ENCODE data around the gene XPO4.

Gene XPO4

DNA sequence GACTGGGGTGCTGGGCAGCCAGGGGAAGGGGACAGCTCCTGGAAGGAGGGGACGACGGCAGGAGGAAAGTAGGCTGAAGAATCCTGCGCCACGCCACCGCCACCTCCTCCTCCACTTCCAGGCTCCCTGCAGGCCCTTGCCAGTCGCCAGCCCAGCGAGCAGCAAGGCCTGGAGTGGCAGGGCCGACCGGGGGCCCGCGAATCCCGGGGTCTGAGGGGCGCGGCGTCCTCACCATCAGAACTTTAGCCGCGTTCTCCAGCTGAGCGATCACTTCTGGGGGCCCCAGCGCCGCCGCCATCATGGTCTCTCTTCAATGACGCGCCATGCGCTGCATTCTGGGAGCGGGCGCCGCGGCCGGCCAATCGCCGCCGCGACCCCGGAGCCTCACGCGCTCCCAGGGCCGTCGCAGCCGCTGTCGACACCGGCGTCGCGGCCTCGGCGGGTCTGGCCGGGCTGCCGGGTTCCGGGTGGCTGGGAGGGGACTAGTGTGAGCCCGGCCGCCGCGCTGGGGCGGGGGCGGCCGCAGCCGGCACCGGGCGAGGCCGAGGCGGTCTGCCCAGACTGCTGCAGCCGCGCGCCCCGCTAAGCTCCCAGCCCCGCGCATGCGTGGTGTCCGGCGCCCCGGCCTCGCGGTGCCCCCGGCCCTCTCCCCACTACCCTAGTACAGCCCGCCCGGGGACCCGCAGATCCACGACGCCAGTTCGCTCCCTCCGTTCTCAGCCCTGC is at the start of gene XPO4:
TSS of gene XPO4 (minus strand) at position 309 of the 726 bp plus-strand sequence. CDS start at position 301, 8 bp downstream.
- in situ Hi-C loops (cut with MboI; ENCODE audit: low sequenced_read_pairs) = loop anchor here (25.0 kb wide), 1 partner anchor 715 kb away; the partner anchor contains the start of gene GJB2

DNA sequence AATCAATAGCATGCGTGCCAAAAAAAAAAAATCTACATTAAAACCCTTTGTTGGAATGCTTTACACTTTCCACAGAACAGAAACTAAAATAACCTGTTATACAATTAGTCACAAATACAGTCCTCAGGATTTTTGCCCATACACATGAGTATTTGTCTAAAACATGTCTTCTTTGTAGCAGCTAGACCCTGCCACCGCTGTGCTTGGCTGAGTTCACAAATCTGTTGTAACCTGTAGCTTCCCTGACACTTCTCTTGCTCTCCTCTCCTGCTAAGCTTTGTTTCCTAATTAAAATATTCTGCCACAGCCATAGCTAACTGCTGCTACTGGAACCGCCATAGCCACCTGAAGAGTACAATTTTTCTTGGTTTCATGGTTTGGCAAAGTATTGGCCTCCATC is 45.5 kb upstream of the XPO4 start:
- in situ Hi-C loops (cut with MboI; ENCODE audit: low sequenced_read_pairs) = loop anchor here (25.0 kb wide), 1 partner anchor 339 kb away; no protein-coding TSS in a partner anchor

DNA sequence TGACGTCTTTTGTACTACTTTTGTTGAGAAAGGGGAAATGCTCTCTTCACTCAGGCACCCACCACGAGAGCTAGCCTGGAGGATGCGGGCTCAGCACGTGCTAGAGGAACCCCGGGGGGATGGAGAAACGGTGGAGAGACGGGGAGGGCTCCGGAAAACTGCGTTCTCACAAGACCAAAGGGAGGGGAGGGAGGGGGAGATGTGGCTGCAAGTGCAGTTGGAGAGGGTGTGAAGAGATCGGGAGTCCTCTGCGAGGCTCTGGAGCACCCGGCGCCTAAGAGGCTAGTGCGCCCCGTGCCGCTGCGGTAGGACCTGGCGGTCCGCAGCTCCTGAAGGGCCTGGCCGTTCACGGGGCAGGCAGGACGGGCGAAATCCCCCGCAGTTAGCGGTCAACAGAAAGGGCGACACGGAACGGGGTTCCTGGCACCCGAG is 43.4 kb upstream of the XPO4 start:
- in situ Hi-C loops (cut with MboI; ENCODE audit: low sequenced_read_pairs) = loop anchor here (25.0 kb wide), 1 partner anchor 341 kb away; no protein-coding TSS in a partner anchor

DNA sequence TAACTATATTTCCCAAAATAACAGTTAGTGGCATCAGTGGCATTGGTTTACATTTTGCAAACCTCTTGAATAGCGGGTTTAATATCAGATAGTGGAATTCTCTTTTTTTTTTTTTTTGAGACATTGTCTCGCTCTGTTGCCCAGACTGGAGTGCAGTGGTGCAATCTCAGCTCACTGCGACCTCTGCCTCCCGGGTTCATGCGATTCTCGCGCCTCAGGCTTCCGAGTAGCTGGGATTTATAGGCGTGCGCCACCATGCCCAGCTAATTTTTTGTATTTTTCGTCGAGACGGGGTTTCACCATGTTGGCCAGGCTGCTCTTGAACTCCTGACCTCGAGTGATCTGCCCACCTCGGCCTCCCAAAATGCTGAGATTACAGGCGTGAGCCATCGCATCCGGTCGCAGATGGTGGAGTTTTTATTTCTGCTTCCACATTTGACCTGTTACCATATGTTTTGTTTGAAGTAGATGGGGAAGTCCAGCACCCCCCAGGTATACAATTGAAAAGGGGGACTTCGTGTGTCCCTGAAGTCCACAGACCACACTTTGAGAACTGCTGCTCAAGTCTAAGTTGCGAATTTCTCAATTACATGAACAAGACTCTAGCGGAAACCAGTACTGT is 40.5 kb upstream of the XPO4 start:
- in situ Hi-C loops (cut with MboI; ENCODE audit: low sequenced_read_pairs) = loop anchor here (25.0 kb wide), 1 partner anchor 344 kb away; no protein-coding TSS in a partner anchor

DNA sequence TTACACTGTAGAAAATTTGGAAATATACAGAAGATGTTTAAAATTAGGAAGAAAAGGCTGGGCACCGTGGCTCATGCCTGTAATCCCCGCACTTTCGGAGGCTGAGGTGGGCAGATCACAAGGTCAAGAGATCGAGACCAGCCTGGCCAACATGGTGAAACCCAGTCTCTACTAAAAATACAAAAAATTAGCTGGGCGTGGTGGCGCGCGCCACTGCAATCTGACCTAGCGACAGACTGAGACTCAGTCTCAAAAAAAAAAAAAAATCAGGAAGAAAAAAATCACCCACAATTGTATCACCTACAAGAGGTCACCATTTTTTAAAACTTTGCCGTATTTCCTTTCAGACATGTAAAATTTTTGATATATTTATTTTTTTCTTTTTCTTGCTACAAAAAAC is 38.0 kb upstream of the XPO4 start:
- in situ Hi-C loops (cut with MboI; ENCODE audit: low sequenced_read_pairs) = loop anchor here (25.0 kb wide), 1 partner anchor 347 kb away; no protein-coding TSS in a partner anchor

DNA sequence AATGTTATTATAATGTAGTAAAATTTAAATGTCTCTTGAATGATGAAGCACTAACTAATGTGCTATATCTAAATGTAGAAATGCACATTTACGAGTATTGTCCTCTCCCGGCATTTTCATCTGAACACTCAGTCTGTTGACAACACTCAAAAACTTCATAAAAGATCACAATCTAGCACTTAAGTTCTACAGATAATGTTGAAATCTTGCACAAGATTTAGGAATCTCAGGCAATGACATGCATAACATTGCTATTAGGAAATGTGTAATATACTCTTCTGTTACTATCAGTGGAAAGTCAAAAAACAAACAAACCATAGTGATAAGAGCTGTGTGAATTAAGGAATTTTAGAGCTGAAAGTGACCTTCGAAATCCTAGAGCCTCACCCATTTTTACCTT is 37.5 kb upstream of the XPO4 start:
- in situ Hi-C loops (cut with MboI; ENCODE audit: low sequenced_read_pairs) = loop anchor here (25.0 kb wide), 1 partner anchor 347 kb away; no protein-coding TSS in a partner anchor

DNA sequence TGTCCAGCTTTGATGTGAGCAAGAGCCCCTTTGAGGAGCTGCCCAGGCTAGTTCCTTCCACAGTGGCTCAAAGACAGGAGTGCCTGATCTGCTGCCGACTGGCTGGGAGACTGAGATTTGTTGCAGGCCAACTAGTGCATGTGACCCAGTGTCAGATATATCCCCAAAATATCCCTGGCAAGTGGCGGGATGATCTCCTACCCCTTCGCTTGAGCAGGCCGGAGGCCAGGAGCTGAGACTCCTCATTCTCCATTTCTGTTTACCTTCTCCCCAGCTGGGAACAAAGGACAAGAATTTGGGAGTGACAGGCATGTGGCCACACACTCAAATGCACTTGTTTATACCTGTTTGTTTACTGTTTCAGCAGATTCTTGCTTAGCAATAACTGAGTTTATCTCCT is 37.1 kb upstream of the XPO4 start:
- in situ Hi-C loops (cut with MboI; ENCODE audit: low sequenced_read_pairs) = loop anchor here (10.0 to 25.0 kb wide), 2 partner anchors 348 to 535 kb away; no protein-coding TSS in a partner anchor

DNA sequence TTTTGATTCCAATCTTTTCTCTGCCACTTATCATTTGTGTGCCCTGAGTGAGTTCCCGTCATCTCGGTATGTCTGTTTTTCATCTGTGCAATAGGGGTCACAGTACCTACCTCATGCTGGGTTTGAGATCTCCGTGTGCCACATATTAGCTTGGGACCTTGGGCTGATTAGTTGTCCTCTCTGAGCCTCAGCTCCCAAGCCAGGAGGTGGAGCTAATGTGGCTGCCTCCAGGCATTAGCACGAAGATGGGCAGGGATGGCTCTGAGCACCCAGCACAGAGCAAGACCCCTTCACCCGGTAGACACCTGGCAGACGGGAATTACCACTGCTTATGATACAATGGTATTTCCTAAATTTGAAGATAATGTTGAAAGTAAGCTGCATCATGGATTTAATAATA is 35.8 kb upstream of the XPO4 start:
- in situ Hi-C loops (cut with MboI; ENCODE audit: low sequenced_read_pairs) = loop anchor here (10.0 to 25.0 kb wide), 2 partner anchors 349 to 536 kb away; no protein-coding TSS in a partner anchor

DNA sequence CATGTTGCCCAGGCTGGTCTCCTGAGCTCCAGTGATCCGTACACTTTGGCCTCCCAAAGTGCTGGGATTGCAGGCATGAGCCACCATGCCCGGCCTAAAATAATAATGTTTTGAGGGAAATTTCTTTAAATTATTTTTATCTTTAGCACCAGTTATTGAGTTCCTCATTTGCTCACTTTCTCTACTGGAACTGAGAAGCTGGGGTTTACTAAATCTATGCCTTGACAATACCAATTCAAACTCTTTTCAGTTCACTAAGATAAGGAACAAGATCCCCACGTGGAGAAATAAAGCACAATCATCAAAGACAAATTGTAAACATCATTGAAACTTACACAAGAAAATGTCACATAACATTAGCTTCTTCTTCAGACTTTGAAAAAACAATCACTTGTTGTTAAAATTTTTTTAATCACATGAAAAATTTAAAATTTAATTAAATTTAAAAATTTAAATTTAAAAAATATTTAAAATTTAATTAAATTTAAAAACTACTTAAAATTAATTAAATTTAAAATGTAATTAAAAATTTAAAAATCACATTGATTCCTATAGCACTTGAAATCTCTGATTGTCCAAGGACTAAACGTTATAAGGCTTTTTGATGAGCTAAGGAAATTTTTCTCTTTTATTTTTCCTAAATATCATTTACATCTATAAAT is 25.2 kb upstream of the XPO4 start:
- in situ Hi-C loops (cut with MboI; ENCODE audit: low sequenced_read_pairs) = loop anchor here (5.0 to 25.0 kb wide), 3 partner anchors 213 to 425 kb away; no protein-coding TSS in a partner anchor

DNA sequence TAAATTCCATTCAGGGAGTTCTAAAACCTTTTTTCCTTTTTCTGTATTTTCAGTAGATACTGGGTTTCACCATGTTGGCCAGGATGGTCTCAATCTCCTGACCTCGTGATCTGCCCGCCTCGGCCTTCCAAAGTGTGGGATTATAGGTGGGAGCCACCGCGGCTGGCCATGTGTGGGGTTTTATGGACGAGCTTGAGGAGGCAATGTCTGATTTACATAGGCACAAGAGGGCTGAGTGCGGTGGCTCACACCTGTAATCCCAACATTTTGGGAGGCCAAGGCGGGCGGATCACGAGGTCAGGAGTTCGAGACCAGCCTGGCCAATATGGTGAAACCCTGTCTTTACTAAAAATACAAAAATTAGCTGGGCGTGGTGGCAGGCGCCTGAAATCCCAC is 22.8 kb upstream of the XPO4 start:
- in situ Hi-C loops (cut with MboI; ENCODE audit: low sequenced_read_pairs) = loop anchor here (5.0 to 25.0 kb wide), 3 partner anchors 211 to 423 kb away; no protein-coding TSS in a partner anchor

DNA sequence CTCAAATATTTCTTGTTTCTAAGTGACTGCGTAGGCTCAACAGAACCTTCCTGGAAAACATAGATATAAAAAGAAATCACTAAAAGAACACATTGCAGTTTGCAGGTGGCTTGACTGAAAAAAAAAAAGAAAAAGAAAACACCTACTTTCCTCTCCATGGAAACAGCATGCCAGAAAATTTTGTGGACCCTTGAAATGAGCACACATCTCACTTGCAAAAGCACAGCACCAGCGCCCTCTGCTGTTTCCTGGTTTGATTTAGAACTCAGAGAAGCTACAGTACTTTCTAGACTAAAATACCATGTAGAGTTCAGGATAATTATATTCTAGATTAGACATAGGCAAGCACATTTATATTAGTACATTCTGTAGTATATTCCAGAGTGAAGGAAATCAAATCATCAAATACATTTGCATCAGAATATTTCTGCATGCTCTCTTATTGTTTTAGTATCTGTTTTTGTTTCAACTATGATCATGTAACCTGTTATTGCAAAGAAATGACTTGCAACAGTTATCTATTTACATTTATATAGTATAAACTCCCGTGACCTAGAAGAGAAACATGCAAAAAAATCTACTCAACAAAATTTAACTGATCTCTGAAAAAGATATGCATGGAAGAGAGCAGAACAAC is 22.3 kb upstream of the XPO4 start:
- in situ Hi-C loops (cut with MboI; ENCODE audit: low sequenced_read_pairs) = loop anchor here (5.0 to 25.0 kb wide), 4 partner anchors 210 to 738 kb away; partner anchors contain the start of gene GJB2

DNA sequence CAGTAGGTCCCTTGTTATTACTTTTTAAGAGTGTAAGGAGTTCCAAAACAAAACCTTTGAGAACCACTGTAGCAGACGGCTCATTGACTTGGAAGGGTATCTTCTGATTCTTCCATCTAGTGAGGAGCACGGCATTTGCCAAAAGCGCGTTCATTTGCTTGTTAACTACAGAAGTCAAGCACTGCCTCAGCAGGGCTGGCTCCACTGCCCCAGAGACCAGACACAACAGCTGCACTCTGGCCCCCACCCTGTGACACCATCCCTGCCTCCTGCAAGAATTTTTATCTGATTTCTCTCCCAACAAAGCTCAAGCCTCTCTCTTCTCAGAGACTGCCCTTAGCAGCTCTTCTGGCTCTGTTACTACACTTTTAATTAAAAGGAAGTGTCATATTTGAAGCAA is 20.7 kb upstream of the XPO4 start:
- in situ Hi-C loops (cut with MboI; ENCODE audit: low sequenced_read_pairs) = loop anchor here (10.0 to 25.0 kb wide), 2 partner anchors 208 to 736 kb away; partner anchors contain the start of gene GJB2

DNA sequence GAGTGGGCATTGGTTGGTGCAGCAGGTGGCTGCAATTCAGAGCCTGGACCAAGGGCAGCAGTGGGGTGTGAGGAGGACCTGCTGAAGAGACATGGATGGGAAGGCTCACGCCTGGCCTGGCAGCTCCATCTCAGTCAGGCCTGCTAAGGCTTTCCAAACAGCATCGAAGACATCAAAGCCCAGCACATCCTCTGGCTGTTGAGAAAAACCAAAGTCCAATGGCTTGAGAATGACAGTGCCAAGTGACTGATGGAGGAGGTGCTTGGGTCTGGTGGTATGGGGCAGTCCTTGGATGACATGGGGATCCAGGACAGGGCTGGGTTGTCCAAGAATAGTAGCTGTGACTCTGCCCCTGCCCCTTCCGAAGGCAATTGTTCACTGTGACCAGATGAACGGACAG is 19.0 kb upstream of the XPO4 start:
- in situ Hi-C loops (cut with MboI; ENCODE audit: low sequenced_read_pairs) = loop anchor here (10.0 to 25.0 kb wide), 2 partner anchors 207 to 734 kb away; partner anchors contain the start of gene GJB2

DNA sequence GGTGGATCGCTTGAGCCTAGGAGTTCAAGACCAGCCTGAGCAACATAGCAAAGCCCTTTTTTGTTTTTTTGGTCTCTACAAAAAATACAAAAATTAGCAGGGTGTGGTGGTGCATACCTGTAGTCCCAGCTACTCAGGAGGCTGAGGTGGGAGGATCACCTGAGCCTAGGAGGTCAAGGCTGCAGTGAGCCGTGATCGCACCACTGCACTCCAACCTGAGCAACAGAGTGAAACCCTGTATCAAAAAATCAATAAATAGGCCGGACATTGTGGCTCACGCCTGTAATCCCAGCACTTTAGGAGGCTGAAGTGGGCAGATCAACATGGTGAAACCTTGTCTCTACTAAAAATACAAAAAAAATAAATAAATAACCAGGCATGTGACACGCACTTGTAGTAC is 13.1 kb upstream of the XPO4 start:
- in situ Hi-C loops (cut with MboI; ENCODE audit: low sequenced_read_pairs) = loop anchor here (25.0 kb wide), 1 partner anchor 728 kb away; the partner anchor contains the start of gene GJB2

DNA sequence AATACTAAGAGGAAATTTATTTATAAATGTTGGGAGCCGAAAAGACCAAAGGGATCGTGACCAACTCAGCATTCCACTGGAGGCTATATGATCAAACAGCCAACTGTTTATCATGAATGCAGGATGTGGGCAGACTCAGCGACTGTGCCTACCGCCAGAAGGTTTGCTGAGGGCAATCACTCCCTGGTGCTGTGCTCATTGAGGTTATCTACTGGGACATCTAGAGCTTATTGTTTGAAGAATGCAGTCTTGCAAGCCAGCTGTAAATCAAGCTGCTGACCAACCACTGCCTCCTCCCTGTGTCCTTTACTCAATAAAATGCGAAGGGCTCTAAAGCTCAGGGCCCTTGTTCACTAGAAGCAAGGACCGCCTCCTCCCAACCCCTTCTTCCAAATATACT is 8.5 kb upstream of the XPO4 start:
- in situ Hi-C loops (cut with MboI; ENCODE audit: low sequenced_read_pairs) = loop anchor here (25.0 kb wide), 1 partner anchor 724 kb away; the partner anchor contains the start of gene GJB2

DNA sequence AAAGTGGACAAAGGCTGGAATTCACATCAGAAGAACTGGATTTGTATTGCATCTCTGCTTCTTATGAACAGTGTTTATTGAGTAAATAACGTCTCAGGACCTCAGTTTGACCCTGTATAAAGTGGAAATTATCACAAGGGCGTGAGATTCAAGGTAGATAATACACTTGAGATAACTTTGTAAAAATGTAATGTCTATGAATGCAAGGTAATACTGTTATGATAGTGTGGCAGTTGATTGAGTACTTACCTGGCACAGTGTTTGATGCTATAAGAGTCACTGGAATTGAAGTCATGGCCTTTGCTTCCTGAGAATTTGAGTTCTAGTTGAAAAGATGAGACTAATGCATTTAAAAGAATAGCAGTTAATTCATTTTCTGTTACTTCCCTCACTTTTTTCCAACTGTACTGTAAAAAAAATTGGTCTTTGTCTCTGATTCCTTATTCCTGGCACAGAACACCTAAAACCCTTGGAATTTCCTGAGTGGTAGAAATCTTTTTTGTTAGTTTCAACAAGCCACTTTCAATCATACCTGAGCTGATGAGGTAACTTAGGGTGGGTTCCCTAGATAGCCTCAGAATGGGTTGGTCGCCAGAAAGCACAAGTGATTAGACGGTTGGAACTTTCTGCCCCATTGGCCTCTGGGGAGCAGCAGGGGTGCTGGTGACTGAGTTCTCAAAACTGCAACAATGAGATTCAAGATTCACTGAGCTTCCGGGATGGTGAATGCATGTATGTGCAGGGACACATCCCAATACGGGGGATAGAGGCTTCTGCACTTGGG is 6.4 kb upstream of the XPO4 start:
- in situ Hi-C loops (cut with MboI; ENCODE audit: low sequenced_read_pairs) = loop anchor here (25.0 kb wide), 1 partner anchor 722 kb away; the partner anchor contains the start of gene GJB2

DNA sequence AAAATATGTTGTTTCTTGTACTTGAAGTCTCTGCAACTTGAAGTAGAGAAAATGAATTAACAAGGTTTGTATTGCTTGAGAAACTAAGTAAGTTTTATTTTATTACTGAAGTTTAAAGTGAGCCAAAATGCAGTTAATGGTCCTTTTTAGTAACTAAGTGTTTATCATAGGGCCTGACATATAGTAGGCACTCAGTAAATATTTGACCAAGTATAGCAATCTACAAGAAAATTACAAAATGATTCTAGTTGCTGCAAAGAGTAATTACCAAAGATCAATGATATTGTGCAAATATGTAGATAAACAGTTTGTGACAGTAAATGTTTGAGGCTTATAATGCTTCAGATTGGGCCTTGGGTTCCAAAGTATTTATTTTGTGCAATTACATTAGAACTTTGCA is 2.4 kb upstream of the XPO4 start:
- in situ Hi-C loops (cut with MboI; ENCODE audit: low sequenced_read_pairs) = loop anchor here (25.0 kb wide), 1 partner anchor 718 kb away; the partner anchor contains the start of gene GJB2

DNA sequence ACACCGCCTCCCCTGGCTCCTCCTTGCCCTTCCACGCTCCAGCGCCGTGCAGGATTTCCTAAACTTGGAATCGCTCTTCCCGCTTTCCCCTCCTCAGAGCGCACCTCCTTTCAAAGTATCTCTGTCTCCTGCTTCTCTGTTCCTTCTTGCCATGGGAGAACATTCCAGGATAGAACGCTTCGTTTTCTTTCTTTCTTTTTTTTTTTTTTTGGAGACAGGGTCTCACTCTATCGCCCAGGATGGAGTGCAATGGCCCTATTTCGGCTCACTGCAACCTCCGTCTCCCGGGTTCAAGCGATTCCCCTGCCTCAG is 574 bp upstream of the XPO4 start:
- in situ Hi-C loops (cut with MboI; ENCODE audit: low sequenced_read_pairs) = loop anchor here (25.0 kb wide), 1 partner anchor 716 kb away; the partner anchor contains the start of gene GJB2

DNA sequence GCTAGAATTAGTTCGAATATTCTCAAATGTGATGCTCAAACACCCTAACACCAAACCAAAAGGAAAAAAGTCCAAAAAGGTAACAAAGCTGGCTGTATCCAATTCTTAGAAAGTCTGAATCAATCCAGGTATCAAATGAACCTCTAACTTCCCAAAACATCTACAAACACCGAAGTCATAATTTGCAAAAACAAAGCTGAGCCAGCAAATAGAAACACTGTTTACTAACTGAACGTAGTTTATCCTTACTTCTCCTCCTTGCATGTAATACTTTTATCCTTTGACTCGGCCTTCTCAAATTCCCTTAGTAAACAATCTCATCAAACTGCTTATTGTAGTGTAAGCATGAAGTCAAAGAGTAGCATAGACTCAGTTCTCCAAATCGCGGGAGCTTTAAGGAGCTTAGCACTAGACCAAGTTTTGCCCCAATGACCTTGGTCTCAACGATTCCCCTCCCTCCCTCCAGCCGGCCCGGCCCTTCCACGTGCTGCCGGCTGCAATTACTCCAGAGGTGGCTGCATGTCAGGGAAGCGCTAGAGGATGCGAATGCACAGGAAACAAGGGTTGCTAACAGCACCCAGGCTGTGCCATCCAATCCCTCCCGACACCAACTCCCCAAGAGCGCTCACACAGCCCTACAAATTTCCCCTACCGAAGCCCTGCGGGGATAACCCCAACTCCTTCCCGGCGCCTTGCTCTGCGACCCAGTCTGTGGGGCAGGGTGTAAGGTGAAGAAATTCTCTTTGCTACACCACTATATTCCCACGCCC is 693 bp downstream of the XPO4 start:
- in situ Hi-C loops (cut with MboI; ENCODE audit: low sequenced_read_pairs) = loop anchor here (25.0 kb wide), 1 partner anchor 715 kb away; the partner anchor contains the start of gene GJB2

All from HL-60/S4 (cell line).